GM18505 (cell line): ENCODE results near the gene NBR1.
"Not testable (repeated sequence)": the region's sequence is repeated elsewhere in the genome, so short reads cannot be mapped to it uniquely, and the experiment has no call there.

Experiments used
- ATAC-seq: cut with Tn5 transposase; IDR thresholded peaks from one replicate; pipeline ENCODE4 v1.9.1; 2021; ENCODE audit not compliant: unreplicated experiment
- POLR2A ChIP-seq: IDR thresholded peaks from 4 replicates; pipeline ENCODE4 v1.6.1; 2011; ENCODE audit warnings: borderline replicate concordance; ENCODE audit not compliant: insufficient read depth, insufficient read length; ENCODE audit errors: extremely low read depth

NBR1 gene

GRCh38 chr17:43175213-43176118 lies 4.5 kb downstream of the NBR1 start:
- no peak for ATAC-seq
- no peak for TF ChIP-seq POLR2A

- ATAC-seq, result no peak
- TF ChIP-seq POLR2A, result no peak
These were observed 5.1 kb downstream of the NBR1 start for GRCh38 chr17:43176119-43176570.

- no peak for ATAC-seq
These were observed 12.9 kb downstream of the NBR1 start for GRCh38 chr17:43183921-43184320.

GRCh38 chr17:43186656-43187055 lies 15.6 kb downstream of the NBR1 start:
- not testable (repeated sequence) for ATAC-seq

More at GRCh38 chr17:43183921-43184320, 12.9 kb downstream of the NBR1 start:
- no peak for TF ChIP-seq POLR2A

- TF ChIP-seq POLR2A, result no peak
- ATAC-seq, result no peak
These were observed 22.2 kb downstream of the NBR1 start for GRCh38 chr17:43193251-43193650.

GRCh38 chr17:43199633-43200032 lies 28.6 kb downstream of the NBR1 start:
- ATAC-seq, result no peak
- no peak for TF ChIP-seq POLR2A

GRCh38 chr17:43200127-43200526 lies 29.1 kb downstream of the NBR1 start:
- ATAC-seq, result no peak
- TF ChIP-seq POLR2A, result no peak

GRCh38 chr17:43203013-43203412 lies 32.0 kb downstream of the NBR1 start:
- not testable (repeated sequence) for ATAC-seq

GRCh38 chr17:43210576-43210975 lies 39.6 kb downstream of the NBR1 start:
- no peak for TF ChIP-seq POLR2A
- no peak for ATAC-seq

GRCh38 chr17:43211123-43211479 lies 40.1 kb downstream of the NBR1 start:
- no peak for ATAC-seq
- TF ChIP-seq POLR2A, result no peak

GRCh38 chr17:43211480-43212402 lies 40.7 kb downstream of the NBR1 start, which contains the start of gene TMEM106A:
Gene TMEM106A, plus strand, starts transcription at chr17:43211875. Its CDS starts 1,167 bp downstream, at chr17:43213042.
- ATAC-seq, result peak; percentile 64
- peak; percentile 95 for TF ChIP-seq POLR2A

GRCh38 chr17:43212641-43213490 lies 41.9 kb downstream of the NBR1 start:
- TF ChIP-seq POLR2A, result no peak
- no peak for ATAC-seq

GRCh38 chr17:43213545-43213944 lies 42.5 kb downstream of the NBR1 start:
- ATAC-seq, result no peak
- no peak for TF ChIP-seq POLR2A

GRCh38 chr17:43215341-43215740 lies 44.3 kb downstream of the NBR1 start:
- no peak for ATAC-seq
- TF ChIP-seq POLR2A, result no peak
